HEK293 (cell line): Measurements from ENCODE around the gene TCEAL4.

ENCODE experiments used
- CTCF ChIA-PET: fragments of 350-600 bp; formaldehyde crosslinking; extraction: SDS; loops from one replicate; lab custom pipeline; 2021; ENCODE audit warnings: antibody characterized with exemption; lab: Yijun Ruan, JAX
- POLR2A ChIA-PET: fragments of 300-600 bp; formaldehyde crosslinking; extraction: SDS; loops from one replicate; lab custom pipeline; 2020; ENCODE audit warnings: antibody characterized with exemption, inconsistent platforms; lab: Yijun Ruan, JAX
- H3K27ac ChIP-seq: fragments of 200-500 bp; sonication (Bioruptor generic); 2 replicates; pipeline ENCODE4 v1.5.1; 2014; ENCODE audit warnings: low read depth, low read length, control low read depth, inconsistent platforms; ENCODE audit errors: extremely low read depth
- H3K36me3 ChIP-seq, 2 experiments: fragments of 200-500 bp in 1 of 2; sonication (Bioruptor generic) in 1 of 2; 1 replicate in 1 of 2; 2 replicates in 1 of 2; pipeline ENCODE4 v1.5.1; 2014 to 2017; ENCODE audit warnings: inconsistent platforms in 2 of 2, low read length in 2 of 2; ENCODE audit not compliant: control insufficient read depth in 2 of 2, insufficient read depth in 1 of 2
- H3K4me1 ChIP-seq: fragments of 200-500 bp; sonication (Bioruptor generic); 2 replicates; pipeline ENCODE4 v1.5.1; 2014; ENCODE audit warnings: mild to moderate bottlenecking, low read length, inconsistent platforms; ENCODE audit not compliant: control insufficient read depth, insufficient read depth
- H3K4me3 ChIP-seq: 2 replicates; pipeline ENCODE4 v1.5.1; 2011; ENCODE audit warnings: low read depth, mild to moderate bottlenecking, control low read depth, low read length, moderate library complexity
- H3K9me3 ChIP-seq: fragments of 200-500 bp; sonication (Bioruptor generic); 2 replicates; pipeline ENCODE4 v1.5.1; 2014; ENCODE audit warnings: low read depth, low read length, inconsistent platforms; ENCODE audit not compliant: control insufficient read depth, insufficient read depth
- EGR2 ChIP-seq: fragments of 450-650 bp; formaldehyde crosslinking; IDR thresholded peaks from 2 replicates; pipeline ENCODE4 v1.5.1; 2016; ENCODE audit warnings: low read depth, missing biosample characterization, missing genetic modification characterization
- GLIS1 ChIP-seq: fragments of 450-650 bp; formaldehyde crosslinking; IDR thresholded peaks from 2 replicates; pipeline ENCODE4 v1.5.1; 2016; ENCODE audit warnings: missing biosample characterization, missing genetic modification characterization
- KLF1 ChIP-seq: fragments of 450-650 bp; formaldehyde crosslinking; IDR thresholded peaks from 2 replicates; pipeline ENCODE4 v1.5.1; 2016; ENCODE audit warnings: missing biosample characterization, missing genetic modification characterization
- OVOL3 ChIP-seq: fragments of 450-650 bp; formaldehyde crosslinking; IDR thresholded peaks from 2 replicates; pipeline ENCODE4 v1.5.1; 2016; ENCODE audit warnings: missing biosample characterization, missing genetic modification characterization
- SCRT2 ChIP-seq: fragments of 450-650 bp; formaldehyde crosslinking; IDR thresholded peaks from 2 replicates; pipeline ENCODE4 v1.5.1; 2016; ENCODE audit warnings: missing biosample characterization, missing genetic modification characterization
- SP2 ChIP-seq: fragments of 450-650 bp; formaldehyde crosslinking; IDR thresholded peaks from 2 replicates; pipeline ENCODE4 v1.5.1; 2016; ENCODE audit warnings: missing biosample characterization, missing genetic modification characterization
- TRIM28 ChIP-seq: IDR thresholded peaks from 2 replicates; pipeline ENCODE4 v1.6.1; 2011; ENCODE audit warnings: low read length, control low read depth, borderline replicate concordance
- WT1 ChIP-seq: fragments of 450-650 bp; formaldehyde crosslinking; IDR thresholded peaks from 2 replicates; pipeline ENCODE4 v1.5.1; 2016; ENCODE audit warnings: missing biosample characterization, missing genetic modification characterization
- ZFHX2 ChIP-seq: fragments of 450-650 bp; formaldehyde crosslinking; conservative IDR thresholded peaks from 2 replicates; pipeline ENCODE4 v1.5.1; 2016; ENCODE audit warnings: missing biosample characterization, missing genetic modification characterization
- ZNF10 ChIP-seq: fragments of 450-650 bp; formaldehyde crosslinking; IDR thresholded peaks from 2 replicates; pipeline ENCODE4 v1.5.1; 2017; ENCODE audit warnings: missing biosample characterization, missing genetic modification characterization
- ZNF112 ChIP-seq: fragments of 450-650 bp; formaldehyde crosslinking; IDR thresholded peaks from 2 replicates; pipeline ENCODE4 v1.5.0; 2017; ENCODE audit warnings: missing biosample characterization, missing genetic modification characterization
- ZNF155 ChIP-seq: fragments of 450-650 bp; formaldehyde crosslinking; IDR thresholded peaks from 2 replicates; pipeline ENCODE4 v1.5.1; 2016; ENCODE audit warnings: missing biosample characterization, missing genetic modification characterization
- ZNF24 ChIP-seq: fragments of 450-650 bp; formaldehyde crosslinking; IDR thresholded peaks from 2 replicates; pipeline ENCODE4 v1.5.1; 2016; ENCODE audit warnings: missing biosample characterization, missing genetic modification characterization
- ZNF335 ChIP-seq: fragments of 450-650 bp; formaldehyde crosslinking; conservative IDR thresholded peaks from 2 replicates; pipeline ENCODE4 v1.5.1; 2016; ENCODE audit warnings: missing biosample characterization, missing genetic modification characterization
- ZNF561 ChIP-seq: fragments of 450-650 bp; IDR thresholded peaks from 2 replicates; pipeline ENCODE4 v1.5.1; 2018; ENCODE audit warnings: missing biosample characterization, missing genetic modification characterization, borderline replicate concordance
- ZNF707 ChIP-seq: fragments of 450-650 bp; formaldehyde crosslinking; IDR thresholded peaks from 2 replicates; pipeline ENCODE4 v1.5.1; 2016; ENCODE audit warnings: missing biosample characterization, missing genetic modification characterization
- ZNF747 ChIP-seq: fragments of 450-650 bp; formaldehyde crosslinking; IDR thresholded peaks from 2 replicates; pipeline ENCODE4 v1.5.1; 2016; ENCODE audit warnings: missing biosample characterization, missing genetic modification characterization
- TF ChIP-seq, protein P1 (sequence below): fragments of 450-650 bp; formaldehyde crosslinking; IDR thresholded peaks from 2 replicates; pipeline ENCODE4 v1.5.1; 2016; ENCODE audit warnings: missing biosample characterization, missing genetic modification characterization
- TF ChIP-seq, protein P2 (sequence below): fragments of 450-650 bp; formaldehyde crosslinking; IDR thresholded peaks from 2 replicates; pipeline ENCODE4 v1.5.1; 2017; ENCODE audit warnings: missing biosample characterization, missing genetic modification characterization
- TF ChIP-seq, protein P3 (sequence below): fragments of 450-650 bp; formaldehyde crosslinking; conservative IDR thresholded peaks from 2 replicates; pipeline ENCODE4 v1.5.1; 2016; ENCODE audit warnings: low read depth, missing biosample characterization, missing genetic modification characterization
- TF ChIP-seq, protein P4 (sequence below): fragments of 450-650 bp; IDR thresholded peaks from 2 replicates; pipeline ENCODE4 v1.5.1; 2018; ENCODE audit warnings: missing biosample characterization, mild to moderate bottlenecking, missing genetic modification characterization
- TF ChIP-seq, protein P5 (sequence below): fragments of 450-650 bp; formaldehyde crosslinking; IDR thresholded peaks from 2 replicates; pipeline ENCODE4 v1.5.1; 2016; ENCODE audit warnings: missing biosample characterization, missing genetic modification characterization
- TF ChIP-seq, protein P6 (sequence below): fragments of 450-650 bp; formaldehyde crosslinking; IDR thresholded peaks from 2 replicates; pipeline ENCODE4 v1.5.1; 2016; ENCODE audit warnings: missing biosample characterization, missing genetic modification characterization

TCEAL4 gene

DNA sequence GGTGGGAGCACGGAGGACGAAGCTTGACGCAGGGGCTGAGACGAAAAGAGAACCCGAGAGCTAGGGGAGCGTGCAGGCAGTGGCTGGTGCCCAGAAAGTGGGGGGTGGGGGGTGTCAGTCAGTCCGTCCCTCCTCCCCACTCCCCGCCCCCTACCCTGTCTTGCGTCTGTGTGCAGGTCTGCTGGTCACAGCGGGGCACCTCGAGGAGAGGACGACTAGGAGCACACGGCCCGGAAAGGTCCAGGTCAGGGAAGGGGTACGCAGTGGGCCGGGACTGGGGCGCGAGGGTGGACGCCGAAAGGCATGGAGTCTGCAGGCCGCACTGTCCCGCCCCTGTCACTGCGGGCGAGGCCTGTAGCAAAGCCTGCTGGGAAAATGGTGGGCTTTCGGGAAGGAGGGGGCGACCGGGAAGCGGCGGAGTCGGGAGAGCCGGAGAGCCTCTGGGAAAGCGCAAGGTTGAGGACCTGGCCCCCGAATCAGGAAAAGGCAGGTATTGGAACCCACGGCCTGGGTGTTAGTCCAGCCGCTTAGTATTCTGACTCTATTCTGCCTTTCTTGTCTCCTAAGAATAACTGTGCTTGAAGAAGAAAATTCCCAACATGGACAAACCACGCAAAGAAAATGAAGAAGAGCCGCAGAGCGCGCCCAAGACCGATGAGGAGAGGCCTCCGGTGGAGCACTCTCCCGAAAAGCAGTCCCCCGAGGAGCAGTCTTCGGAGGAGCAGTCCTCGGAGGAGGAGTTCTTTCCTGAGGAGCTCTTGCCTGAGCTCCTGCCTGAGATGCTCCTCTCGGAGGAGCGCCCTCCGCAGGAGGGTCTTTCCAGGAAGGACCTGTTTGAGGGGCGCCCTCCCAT, 44.2 kb downstream of the TCEAL4 start:
- H3K27ac ChIP-seq: peak overlapping the region; percentile 84
- H3K9me3 ChIP-seq: no peaks in the 10 kb centered on the region
- H3K4me1 ChIP-seq: peaks cover 4% of the 10 kb centered on the region; the same call in 1 of the 2 replicates
- peak overlapping the region; percentile 73 for H3K4me3 ChIP-seq
- peaks cover 0 to 5% of the 10 kb centered on the region in 2 experiments; a peak in 1 of 3 replicates for H3K36me3 ChIP-seq
- CTCF ChIA-PET: interaction anchor here (0.5 to 1.7 kb wide), 18 partner anchors 9 to 156 kb away, joined by 3 to 10 read pairs (median 4); no protein-coding TSS in a partner anchor
- POLR2A ChIA-PET: interaction anchor here (1.0 to 2.7 kb wide), 7 partner anchors 9 to 57 kb away, joined by 3 to 18 read pairs (median 3); partner anchors contain the start of genes MORF4L2 and TCEAL4
- TF ChIP-seq WT1 (tag by site-specific recombination) (no peak), TRIM28 (peak; percentile 81), KLF1 (tag by site-specific recombination) (peak; percentile 64), ZNF747 (no peak), ZNF707 (tag by site-specific recombination) (no peak), ZNF561 (tag by site-specific recombination) (peak; percentile 28; the same call in 1 of the 2 replicates), OVOL3 (tag by site-specific recombination) (no peak), ZFHX2 (tag by site-specific recombination) (peak; percentile 72; the same call in 1 of the 2 replicates), ZNF155 (tag by site-specific recombination) (no peak), ZNF10 (tag by site-specific recombination) (no peak; the same call in 1 of the 2 replicates), EGR2 (tag by site-specific recombination) (peak; percentile 70), SCRT2 (tag by site-specific recombination) (peak; percentile 94), ZNF112 (tag by site-specific recombination) (no peak), ZNF335 (tag by site-specific recombination) (peak; percentile 64), GLIS1 (peak; percentile 51), ZNF24 (peak; percentile 34; the same call in 1 of the 2 replicates), SP2 (peak; percentile 83)
- TF ChIP-seq, protein P1, sequence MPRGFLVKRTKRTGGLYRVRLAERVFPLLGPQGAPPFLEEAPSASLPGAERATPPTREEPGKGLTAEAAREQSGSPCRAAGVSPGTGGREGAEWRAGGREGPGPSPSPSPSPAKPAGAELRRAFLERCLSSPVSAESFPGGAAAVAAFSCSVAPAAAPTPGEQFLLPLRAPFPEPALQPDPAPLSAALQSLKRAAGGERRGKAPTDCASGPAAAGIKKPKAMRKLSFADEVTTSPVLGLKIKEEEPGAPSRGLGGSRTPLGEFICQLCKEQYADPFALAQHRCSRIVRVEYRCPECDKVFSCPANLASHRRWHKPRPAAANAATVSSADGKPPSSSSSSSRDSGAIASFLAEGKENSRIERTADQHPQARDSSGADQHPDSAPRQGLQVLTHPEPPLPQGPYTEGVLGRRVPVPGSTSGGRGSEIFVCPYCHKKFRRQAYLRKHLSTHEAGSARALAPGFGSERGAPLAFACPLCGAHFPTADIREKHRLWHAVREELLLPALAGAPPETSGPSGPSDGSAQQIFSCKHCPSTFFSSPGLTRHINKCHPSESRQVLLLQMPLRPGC: 0 out of 2 replicates have a peak, but pooled peaks have one; percentile 29
- TF ChIP-seq, protein P2, sequence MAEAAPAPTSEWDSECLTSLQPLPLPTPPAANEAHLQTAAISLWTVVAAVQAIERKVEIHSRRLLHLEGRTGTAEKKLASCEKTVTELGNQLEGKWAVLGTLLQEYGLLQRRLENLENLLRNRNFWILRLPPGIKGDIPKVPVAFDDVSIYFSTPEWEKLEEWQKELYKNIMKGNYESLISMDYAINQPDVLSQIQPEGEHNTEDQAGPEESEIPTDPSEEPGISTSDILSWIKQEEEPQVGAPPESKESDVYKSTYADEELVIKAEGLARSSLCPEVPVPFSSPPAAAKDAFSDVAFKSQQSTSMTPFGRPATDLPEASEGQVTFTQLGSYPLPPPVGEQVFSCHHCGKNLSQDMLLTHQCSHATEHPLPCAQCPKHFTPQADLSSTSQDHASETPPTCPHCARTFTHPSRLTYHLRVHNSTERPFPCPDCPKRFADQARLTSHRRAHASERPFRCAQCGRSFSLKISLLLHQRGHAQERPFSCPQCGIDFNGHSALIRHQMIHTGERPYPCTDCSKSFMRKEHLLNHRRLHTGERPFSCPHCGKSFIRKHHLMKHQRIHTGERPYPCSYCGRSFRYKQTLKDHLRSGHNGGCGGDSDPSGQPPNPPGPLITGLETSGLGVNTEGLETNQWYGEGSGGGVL: peak; percentile 80
- TF ChIP-seq, protein P3, sequence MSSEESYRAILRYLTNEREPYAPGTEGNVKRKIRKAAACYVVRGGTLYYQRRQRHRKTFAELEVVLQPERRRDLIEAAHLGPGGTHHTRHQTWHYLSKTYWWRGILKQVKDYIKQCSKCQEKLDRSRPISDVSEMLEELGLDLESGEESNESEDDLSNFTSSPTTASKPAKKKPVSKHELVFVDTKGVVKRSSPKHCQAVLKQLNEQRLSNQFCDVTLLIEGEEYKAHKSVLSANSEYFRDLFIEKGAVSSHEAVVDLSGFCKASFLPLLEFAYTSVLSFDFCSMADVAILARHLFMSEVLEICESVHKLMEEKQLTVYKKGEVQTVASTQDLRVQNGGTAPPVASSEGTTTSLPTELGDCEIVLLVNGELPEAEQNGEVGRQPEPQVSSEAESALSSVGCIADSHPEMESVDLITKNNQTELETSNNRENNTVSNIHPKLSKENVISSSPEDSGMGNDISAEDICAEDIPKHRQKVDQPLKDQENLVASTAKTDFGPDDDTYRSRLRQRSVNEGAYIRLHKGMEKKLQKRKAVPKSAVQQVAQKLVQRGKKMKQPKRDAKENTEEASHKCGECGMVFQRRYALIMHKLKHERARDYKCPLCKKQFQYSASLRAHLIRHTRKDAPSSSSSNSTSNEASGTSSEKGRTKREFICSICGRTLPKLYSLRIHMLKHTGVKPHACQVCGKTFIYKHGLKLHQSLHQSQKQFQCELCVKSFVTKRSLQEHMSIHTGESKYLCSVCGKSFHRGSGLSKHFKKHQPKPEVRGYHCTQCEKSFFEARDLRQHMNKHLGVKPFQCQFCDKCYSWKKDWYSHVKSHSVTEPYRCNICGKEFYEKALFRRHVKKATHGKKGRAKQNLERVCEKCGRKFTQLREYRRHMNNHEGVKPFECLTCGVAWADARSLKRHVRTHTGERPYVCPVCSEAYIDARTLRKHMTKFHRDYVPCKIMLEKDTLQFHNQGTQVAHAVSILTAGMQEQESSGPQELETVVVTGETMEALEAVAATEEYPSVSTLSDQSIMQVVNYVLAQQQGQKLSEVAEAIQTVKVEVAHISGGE (tag by site-specific recombination): peak; percentile 41; the same call in 1 of the 2 replicates
- TF ChIP-seq, protein P4, sequence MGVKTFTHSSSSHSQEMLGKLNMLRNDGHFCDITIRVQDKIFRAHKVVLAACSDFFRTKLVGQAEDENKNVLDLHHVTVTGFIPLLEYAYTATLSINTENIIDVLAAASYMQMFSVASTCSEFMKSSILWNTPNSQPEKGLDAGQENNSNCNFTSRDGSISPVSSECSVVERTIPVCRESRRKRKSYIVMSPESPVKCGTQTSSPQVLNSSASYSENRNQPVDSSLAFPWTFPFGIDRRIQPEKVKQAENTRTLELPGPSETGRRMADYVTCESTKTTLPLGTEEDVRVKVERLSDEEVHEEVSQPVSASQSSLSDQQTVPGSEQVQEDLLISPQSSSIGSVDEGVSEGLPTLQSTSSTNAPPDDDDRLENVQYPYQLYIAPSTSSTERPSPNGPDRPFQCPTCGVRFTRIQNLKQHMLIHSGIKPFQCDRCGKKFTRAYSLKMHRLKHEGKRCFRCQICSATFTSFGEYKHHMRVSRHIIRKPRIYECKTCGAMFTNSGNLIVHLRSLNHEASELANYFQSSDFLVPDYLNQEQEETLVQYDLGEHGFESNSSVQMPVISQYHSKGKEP (tag by site-specific recombination): no peak
- TF ChIP-seq, protein P5, sequence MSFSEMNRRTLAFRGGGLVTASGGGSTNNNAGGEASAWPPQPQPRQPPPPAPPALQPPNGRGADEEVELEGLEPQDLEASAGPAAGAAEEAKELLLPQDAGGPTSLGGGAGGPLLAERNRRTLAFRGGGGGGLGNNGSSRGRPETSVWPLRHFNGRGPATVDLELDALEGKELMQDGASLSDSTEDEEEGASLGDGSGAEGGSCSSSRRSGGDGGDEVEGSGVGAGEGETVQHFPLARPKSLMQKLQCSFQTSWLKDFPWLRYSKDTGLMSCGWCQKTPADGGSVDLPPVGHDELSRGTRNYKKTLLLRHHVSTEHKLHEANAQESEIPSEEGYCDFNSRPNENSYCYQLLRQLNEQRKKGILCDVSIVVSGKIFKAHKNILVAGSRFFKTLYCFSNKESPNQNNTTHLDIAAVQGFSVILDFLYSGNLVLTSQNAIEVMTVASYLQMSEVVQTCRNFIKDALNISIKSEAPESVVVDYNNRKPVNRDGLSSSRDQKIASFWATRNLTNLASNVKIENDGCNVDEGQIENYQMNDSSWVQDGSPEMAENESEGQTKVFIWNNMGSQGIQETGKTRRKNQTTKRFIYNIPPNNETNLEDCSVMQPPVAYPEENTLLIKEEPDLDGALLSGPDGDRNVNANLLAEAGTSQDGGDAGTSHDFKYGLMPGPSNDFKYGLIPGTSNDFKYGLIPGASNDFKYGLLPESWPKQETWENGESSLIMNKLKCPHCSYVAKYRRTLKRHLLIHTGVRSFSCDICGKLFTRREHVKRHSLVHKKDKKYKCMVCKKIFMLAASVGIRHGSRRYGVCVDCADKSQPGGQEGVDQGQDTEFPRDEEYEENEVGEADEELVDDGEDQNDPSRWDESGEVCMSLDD (tag by site-specific recombination): peak; percentile 77
- TF ChIP-seq, protein P6, sequence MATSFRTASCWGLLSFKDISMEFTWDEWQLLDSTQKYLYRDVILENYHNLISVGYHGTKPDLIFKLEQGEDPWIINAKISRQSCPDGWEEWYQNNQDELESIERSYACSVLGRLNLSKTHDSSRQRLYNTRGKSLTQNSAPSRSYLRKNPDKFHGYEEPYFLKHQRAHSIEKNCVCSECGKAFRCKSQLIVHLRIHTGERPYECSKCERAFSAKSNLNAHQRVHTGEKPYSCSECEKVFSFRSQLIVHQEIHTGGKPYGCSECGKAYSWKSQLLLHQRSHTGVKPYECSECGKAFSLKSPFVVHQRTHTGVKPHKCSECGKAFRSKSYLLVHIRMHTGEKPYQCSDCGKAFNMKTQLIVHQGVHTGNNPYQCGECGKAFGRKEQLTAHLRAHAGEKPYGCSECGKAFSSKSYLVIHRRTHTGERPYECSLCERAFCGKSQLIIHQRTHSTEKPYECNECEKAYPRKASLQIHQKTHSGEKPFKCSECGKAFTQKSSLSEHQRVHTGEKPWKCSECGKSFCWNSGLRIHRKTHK (tag by site-specific recombination): no peak
